ENCODE data around the gene VTI1A. TPM values are rescaled to one million over a fixed set of nuclear protein-coding genes. Genes with fewer than 3 reads are reported as not detected.

The VTI1A gene
- total and polyA plus RNA-seq, 2 experiments from 2014 or later = 26.8 to 31.0 TPM

DNA sequence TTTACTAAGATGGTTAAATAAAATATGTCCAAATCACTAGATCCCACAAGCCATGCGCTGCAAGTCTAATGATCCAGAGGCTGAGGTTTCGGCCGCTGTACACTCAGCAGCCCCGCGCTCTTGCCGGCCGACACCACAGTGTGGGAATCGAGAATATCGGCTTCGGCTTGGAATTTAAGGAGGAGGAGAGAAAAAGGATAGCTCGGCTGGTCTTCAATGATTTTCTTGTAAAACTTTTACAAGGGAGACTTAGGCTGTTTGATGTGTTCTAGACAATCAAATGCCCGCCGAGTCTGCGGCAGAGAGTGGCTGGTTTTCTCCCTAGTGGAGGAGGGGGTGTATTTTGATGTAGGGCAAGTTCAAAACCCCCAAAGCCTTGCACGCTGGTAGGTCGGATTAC is 384.8 kb downstream of the VTI1A start:
- H3K27ac ChIP-seq (ENCODE audit: low read depth) = peak overlapping the region; percentile 75
- peaks cover 7% of the 10 kb centered on the region; the same call in 1 of the 2 replicates for H3K27me3 ChIP-seq (ENCODE audit: insufficient read depth)
- H3K79me2 ChIP-seq (replicated peaks; ENCODE audit: insufficient read depth) = no peaks in the 10 kb centered on the region
- ATAC-seq (peak; percentile 19), DNase-seq (ENCODE audit: low spot score) (peak; percentile 55)
- H3K4me2 ChIP-seq = peak overlapping the region; percentile 54
- peaks cover 15% of the 10 kb centered on the region for H3K27me3 Mint-ChIP-seq (ENCODE audit: insufficient read depth, low read depth, poor library complexity)
- no peaks in the 10 kb centered on the region for H4K20me1 ChIP-seq (replicated peaks; ENCODE audit: insufficient read depth)
- H3K9me2 ChIP-seq (ENCODE audit: insufficient read depth) = peaks cover 12% of the 10 kb centered on the region; the same call in 1 of the 2 replicates
- TF ChIP-seq JUNB (IDR thresholded peaks at IDR 0.05; ENCODE audit: unreplicated experiment) = no peak
- TF ChIP-seq, protein P1, sequence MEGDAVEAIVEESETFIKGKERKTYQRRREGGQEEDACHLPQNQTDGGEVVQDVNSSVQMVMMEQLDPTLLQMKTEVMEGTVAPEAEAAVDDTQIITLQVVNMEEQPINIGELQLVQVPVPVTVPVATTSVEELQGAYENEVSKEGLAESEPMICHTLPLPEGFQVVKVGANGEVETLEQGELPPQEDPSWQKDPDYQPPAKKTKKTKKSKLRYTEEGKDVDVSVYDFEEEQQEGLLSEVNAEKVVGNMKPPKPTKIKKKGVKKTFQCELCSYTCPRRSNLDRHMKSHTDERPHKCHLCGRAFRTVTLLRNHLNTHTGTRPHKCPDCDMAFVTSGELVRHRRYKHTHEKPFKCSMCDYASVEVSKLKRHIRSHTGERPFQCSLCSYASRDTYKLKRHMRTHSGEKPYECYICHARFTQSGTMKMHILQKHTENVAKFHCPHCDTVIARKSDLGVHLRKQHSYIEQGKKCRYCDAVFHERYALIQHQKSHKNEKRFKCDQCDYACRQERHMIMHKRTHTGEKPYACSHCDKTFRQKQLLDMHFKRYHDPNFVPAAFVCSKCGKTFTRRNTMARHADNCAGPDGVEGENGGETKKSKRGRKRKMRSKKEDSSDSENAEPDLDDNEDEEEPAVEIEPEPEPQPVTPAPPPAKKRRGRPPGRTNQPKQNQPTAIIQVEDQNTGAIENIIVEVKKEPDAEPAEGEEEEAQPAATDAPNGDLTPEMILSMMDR (conservative IDR thresholded peaks at IDR 0.05; ENCODE audit: low read depth in 2 of 2) = no peak
- peaks cover 46% of the 10 kb centered on the region for H3K4me1 ChIP-seq (ENCODE audit: insufficient read depth)
- no peak overlapping the region for H2AFZ ChIP-seq
- H3F3A ChIP-seq (replicated peaks; ENCODE audit: low read depth) = peaks cover 12% of the 10 kb centered on the region
- peaks cover 54% of the 10 kb centered on the region for H3K4me1 Mint-ChIP-seq
- H3K4me3 Mint-ChIP-seq = peak overlapping the region; percentile 61
- no peaks in the 10 kb centered on the region; the same call in 2 of the 3 replicates for H3K9me3 Mint-ChIP-seq
- H3K27ac Mint-ChIP-seq = peak overlapping the region; percentile 90
- no peaks in the 10 kb centered on the region for H3K36me3 Mint-ChIP-seq (ENCODE audit: low read depth)
- no peaks in the 10 kb centered on the region for H3K36me3 ChIP-seq (ENCODE audit: insufficient read depth)
- peak overlapping the region; percentile 29 for H3K4me3 ChIP-seq

DNA sequence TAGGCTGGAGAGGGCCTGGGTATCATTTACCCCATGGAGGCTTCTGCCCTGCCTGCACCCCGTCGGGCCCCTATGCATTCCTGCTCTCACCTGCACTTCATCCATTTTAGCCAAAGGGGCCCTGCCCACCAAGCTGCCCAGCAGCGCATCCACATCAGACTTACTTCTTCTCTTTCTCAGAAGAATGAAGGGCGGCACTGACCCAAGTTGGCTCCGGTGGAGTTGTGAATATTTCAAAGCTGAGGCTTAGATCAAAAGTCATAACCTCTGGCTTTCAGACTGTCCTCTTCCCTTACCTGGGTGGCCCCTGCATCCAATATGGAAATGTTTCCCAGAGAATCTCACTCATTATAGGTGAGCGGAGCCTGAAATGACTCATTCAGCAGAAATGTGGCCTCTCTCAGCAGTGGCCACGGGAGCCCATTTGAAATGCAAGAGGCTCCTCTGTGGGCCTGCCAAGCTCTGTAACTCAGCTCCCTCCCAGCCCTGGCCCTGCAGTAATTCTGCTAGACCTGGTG is 385.4 kb downstream of the VTI1A start:
- Histone ChIP-seq H3K27ac (ENCODE audit: low read depth) (peak overlapping the region; percentile 75), H3K4me1 (ENCODE audit: insufficient read depth) (peaks cover 46% of the 10 kb centered on the region), H3K9me2 (ENCODE audit: insufficient read depth) (peaks cover 15% of the 10 kb centered on the region; the same call in 1 of the 2 replicates), H3K36me3 (ENCODE audit: insufficient read depth) (no peaks in the 10 kb centered on the region), H3K4me3 (peak overlapping the region; percentile 29), H3K4me2 (peak overlapping the region; percentile 54), H2AFZ (no peak overlapping the region), H3K27me3 (ENCODE audit: insufficient read depth) (peaks cover 7% of the 10 kb centered on the region; the same call in 1 of the 2 replicates), H3K79me2 (replicated peaks; ENCODE audit: insufficient read depth) (no peaks in the 10 kb centered on the region), H3F3A (replicated peaks; ENCODE audit: low read depth) (peaks cover 12% of the 10 kb centered on the region), H4K20me1 (replicated peaks; ENCODE audit: insufficient read depth) (no peaks in the 10 kb centered on the region)
- ATAC-seq (peak; percentile 94), DNase-seq (ENCODE audit: low spot score) (peak; percentile 96)
- Mint-ChIP-seq H3K9me3 (no peaks in the 10 kb centered on the region; the same call in 2 of the 3 replicates), H3K27ac (peak overlapping the region; percentile 90; the same call in 1 of the 2 replicates), H3K4me1 (peaks cover 54% of the 10 kb centered on the region), H3K27me3 (ENCODE audit: insufficient read depth, low read depth, poor library complexity) (peaks cover 15% of the 10 kb centered on the region), H3K36me3 (ENCODE audit: low read depth) (no peaks in the 10 kb centered on the region), H3K4me3 (peak overlapping the region; percentile 61)
- TF ChIP-seq POLR2AphosphoS5 (IDR thresholded peaks at IDR 0.05; ENCODE audit: low read depth) = no peak
- TF ChIP-seq, protein P2, sequence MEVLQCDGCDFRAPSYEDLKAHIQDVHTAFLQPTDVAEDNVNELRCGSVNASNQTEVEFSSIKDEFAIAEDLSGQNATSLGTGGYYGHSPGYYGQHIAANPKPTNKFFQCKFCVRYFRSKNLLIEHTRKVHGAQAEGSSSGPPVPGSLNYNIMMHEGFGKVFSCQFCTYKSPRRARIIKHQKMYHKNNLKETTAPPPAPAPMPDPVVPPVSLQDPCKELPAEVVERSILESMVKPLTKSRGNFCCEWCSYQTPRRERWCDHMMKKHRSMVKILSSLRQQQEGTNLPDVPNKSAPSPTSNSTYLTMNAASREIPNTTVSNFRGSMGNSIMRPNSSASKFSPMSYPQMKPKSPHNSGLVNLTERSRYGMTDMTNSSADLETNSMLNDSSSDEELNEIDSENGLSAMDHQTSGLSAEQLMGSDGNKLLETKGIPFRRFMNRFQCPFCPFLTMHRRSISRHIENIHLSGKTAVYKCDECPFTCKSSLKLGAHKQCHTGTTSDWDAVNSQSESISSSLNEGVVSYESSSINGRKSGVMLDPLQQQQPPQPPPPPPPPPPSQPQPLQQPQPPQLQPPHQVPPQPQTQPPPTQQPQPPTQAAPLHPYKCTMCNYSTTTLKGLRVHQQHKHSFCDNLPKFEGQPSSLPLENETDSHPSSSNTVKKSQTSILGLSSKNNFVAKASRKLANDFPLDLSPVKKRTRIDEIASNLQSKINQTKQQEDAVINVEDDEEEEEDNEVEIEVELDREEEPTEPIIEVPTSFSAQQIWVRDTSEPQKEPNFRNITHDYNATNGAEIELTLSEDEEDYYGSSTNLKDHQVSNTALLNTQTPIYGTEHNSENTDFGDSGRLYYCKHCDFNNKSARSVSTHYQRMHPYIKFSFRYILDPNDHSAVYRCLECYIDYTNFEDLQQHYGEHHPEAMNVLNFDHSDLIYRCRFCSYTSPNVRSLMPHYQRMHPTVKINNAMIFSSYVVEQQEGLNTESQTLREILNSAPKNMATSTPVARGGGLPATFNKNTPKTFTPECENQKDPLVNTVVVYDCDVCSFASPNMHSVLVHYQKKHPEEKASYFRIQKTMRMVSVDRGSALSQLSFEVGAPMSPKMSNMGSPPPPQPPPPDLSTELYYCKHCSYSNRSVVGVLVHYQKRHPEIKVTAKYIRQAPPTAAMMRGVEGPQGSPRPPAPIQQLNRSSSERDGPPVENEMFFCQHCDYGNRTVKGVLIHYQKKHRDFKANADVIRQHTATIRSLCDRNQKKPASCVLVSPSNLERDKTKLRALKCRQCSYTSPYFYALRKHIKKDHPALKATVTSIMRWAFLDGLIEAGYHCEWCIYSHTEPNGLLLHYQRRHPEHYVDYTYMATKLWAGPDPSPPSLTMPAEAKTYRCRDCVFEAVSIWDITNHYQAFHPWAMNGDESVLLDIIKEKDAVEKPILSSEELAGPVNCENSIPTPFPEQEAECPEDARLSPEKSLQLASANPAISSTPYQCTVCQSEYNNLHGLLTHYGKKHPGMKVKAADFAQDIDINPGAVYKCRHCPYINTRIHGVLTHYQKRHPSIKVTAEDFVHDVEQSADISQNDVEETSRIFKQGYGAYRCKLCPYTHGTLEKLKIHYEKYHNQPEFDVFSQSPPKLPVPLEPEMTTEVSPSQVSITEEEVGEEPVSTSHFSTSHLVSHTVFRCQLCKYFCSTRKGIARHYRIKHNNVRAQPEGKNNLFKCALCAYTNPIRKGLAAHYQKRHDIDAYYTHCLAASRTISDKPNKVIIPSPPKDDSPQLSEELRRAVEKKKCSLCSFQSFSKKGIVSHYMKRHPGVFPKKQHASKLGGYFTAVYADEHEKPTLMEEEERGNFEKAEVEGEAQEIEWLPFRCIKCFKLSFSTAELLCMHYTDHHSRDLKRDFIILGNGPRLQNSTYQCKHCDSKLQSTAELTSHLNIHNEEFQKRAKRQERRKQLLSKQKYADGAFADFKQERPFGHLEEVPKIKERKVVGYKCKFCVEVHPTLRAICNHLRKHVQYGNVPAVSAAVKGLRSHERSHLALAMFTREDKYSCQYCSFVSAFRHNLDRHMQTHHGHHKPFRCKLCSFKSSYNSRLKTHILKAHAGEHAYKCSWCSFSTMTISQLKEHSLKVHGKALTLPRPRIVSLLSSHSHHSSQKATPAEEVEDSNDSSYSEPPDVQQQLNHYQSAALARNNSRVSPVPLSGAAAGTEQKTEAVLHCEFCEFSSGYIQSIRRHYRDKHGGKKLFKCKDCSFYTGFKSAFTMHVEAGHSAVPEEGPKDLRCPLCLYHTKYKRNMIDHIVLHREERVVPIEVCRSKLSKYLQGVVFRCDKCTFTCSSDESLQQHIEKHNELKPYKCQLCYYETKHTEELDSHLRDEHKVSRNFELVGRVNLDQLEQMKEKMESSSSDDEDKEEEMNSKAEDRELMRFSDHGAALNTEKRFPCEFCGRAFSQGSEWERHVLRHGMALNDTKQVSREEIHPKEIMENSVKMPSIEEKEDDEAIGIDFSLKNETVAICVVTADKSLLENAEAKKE (CRISPR knock-in tag; IDR thresholded peaks at IDR 0.05) = peak; percentile 87
- no peak for TF ChIP-seq STAT1 (IDR thresholded peaks at IDR 0.05; ENCODE audit: unreplicated experiment)
- TF ChIP-seq EZH2phosphoT487 (IDR thresholded peaks at IDR 0.05; ENCODE audit: unreplicated experiment) = no peak
- TF ChIP-seq NANOG (IDR thresholded peaks at IDR 0.05; ENCODE audit: borderline replicate concordance) = peak; percentile 69; the same call in 1 of the 2 replicates
- TF ChIP-seq ZNF114 (CRISPR knock-in tag; IDR thresholded peaks at IDR 0.05) = no peak
- TF ChIP-seq CREB1 (CRISPR knock-in tag; IDR thresholded peaks at IDR 0.05; ENCODE audit: low read depth) = peak; percentile 24; the same call in 1 of the 2 replicates
- TF ChIP-seq EZH2 (IDR thresholded peaks at IDR 0.05; ENCODE audit: low read depth, unreplicated experiment) = no peak
- TF ChIP-seq JUNB (IDR thresholded peaks at IDR 0.05; ENCODE audit: unreplicated experiment) = no peak
- TF ChIP-seq, protein P3, sequence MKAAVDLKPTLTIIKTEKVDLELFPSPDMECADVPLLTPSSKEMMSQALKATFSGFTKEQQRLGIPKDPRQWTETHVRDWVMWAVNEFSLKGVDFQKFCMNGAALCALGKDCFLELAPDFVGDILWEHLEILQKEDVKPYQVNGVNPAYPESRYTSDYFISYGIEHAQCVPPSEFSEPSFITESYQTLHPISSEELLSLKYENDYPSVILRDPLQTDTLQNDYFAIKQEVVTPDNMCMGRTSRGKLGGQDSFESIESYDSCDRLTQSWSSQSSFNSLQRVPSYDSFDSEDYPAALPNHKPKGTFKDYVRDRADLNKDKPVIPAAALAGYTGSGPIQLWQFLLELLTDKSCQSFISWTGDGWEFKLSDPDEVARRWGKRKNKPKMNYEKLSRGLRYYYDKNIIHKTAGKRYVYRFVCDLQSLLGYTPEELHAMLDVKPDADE (IDR thresholded peaks at IDR 0.05) = no peak
- TF ChIP-seq ZNF331 (CRISPR knock-in tag; IDR thresholded peaks at IDR 0.05; ENCODE audit: low read depth) = no peak
